ENCODE measurements around the gene PDCL3. TPM values are rescaled to one million over a fixed set of nuclear protein-coding genes. Genes with fewer than 3 reads are reported as not detected.

The PDCL3 gene

GRCh38 chr2:100625717-100626116, 62.9 kb downstream of the PDCL3 start:
- H3K14ac ChIP-seq (ENCODE audit: low read length): no peak overlapping the region
- H2BK12ac ChIP-seq (ENCODE audit: low read length): no peak overlapping the region
- H3K9ac ChIP-seq (ENCODE audit: low read depth, low read length, poor library complexity): no peak overlapping the region
- no peak overlapping the region for H2AK5ac ChIP-seq (ENCODE audit: low read depth, low read length)
- no peak overlapping the region for H3K4ac ChIP-seq (ENCODE audit: low read length)
- H2BK15ac ChIP-seq (ENCODE audit: low read length): no peak overlapping the region
- H4K91ac ChIP-seq (ENCODE audit: low read depth, low read length, poor library complexity): no peak overlapping the region
- H3K79me1 ChIP-seq (ENCODE audit: low read depth, low read length): no peaks in the 10 kb centered on the region
- peak overlapping the region; percentile 7 for H3K23ac ChIP-seq (ENCODE audit: low read depth, low read length, poor library complexity)
- no peaks in the 10 kb centered on the region for H3K4me1 ChIP-seq (ENCODE audit: control insufficient read depth in 2 of 2, insufficient read depth in 1 of 2, low read depth in 1 of 2, low read length in 2 of 2)
- WGBS, 2 donors (ENCODE audit: extremely low coverage in 2 of 2, insufficient read length in 2 of 2, insufficient replicate concordance in 1 of 2): no CpG with 5 or more reads among the region's 6 CpGs
- no peak overlapping the region for H2BK120ac ChIP-seq (ENCODE audit: low read depth, low read length)
- peaks cover 0 to 4% of the 10 kb centered on the region in 2 donors for H3K9me3 ChIP-seq (replicated peaks in 1 of 2; ENCODE audit: control insufficient read depth in 2 of 2, insufficient read depth in 1 of 2, low read depth in 1 of 2, low read length in 2 of 2)
- H3K36me3 ChIP-seq (replicated peaks in 1 of 2; ENCODE audit: control insufficient read depth in 2 of 2, insufficient read depth in 2 of 2, low read length in 2 of 2): no peaks in the 10 kb centered on the region
- no peak for DNase-seq (ENCODE audit: low spot score)
- H3K4me2 ChIP-seq (ENCODE audit: insufficient read depth, low read length, poor library complexity, severe bottlenecking): no peak overlapping the region
- peaks cover 0 to 30% (median 0%) of the 10 kb centered on the region in 3 experiments for H3K27me3 ChIP-seq (ENCODE audit: control insufficient read depth in 3 of 3, insufficient read depth in 3 of 3, low read depth in 1 of 3, low read length in 3 of 3)
- H3K4me3 ChIP-seq (ENCODE audit: low read length in 2 of 2): no peak overlapping the region
- H3K27ac ChIP-seq (replicated peaks; ENCODE audit: low read length): no peak overlapping the region
- H2BK5ac ChIP-seq (ENCODE audit: low read length): no peak overlapping the region
- no peak overlapping the region for H4K8ac ChIP-seq (ENCODE audit: low read depth, low read length)
- H2AFZ ChIP-seq (ENCODE audit: low read length): no peak overlapping the region
- no peak overlapping the region for H3K18ac ChIP-seq (ENCODE audit: low read length)

Small RNAs within 50 kb of the gene (small RNA-seq; reads per million reads assigned to genes)
- not detected for gene HMGN2P22 (ENCODE audit: insufficient read depth)

Data from neuronal stem cell (in vitro differentiated cells).